HG03439 (cell line): ENCODE measurements around the gene MRPL48.
"Not testable (repeated sequence)": the region's sequence is repeated elsewhere in the genome, so short reads cannot be mapped to it uniquely, and the experiment has no call there.

Experiments
- ATAC-seq: cut with Tn5 transposase; IDR thresholded peaks from one replicate; pipeline ENCODE4 v1.9.1; 2021; ENCODE audit warnings: mild to moderate bottlenecking, moderate library complexity; ENCODE audit not compliant: unreplicated experiment

Gene MRPL48

GRCh38 chr11:73787643-73788558 is at the start of gene MRPL48:
TSS of gene MRPL48 (plus strand) at chr11:73787874. CDS start at chr11:73787972, 98 bp downstream.
- peak; percentile 89 for ATAC-seq

GRCh38 chr11:73743045-73743444 is 44.6 kb upstream of the MRPL48 start:
- ATAC-seq, result no peak

- no peak for ATAC-seq
Measured at GRCh38 chr11:73746701-73747100, 41.0 kb upstream of the MRPL48 start.

GRCh38 chr11:73747762-73748161 is 39.9 kb upstream of the MRPL48 start:
- no peak for ATAC-seq

- no peak for ATAC-seq
Measured at GRCh38 chr11:73748300-73748699, 39.4 kb upstream of the MRPL48 start.

GRCh38 chr11:73749118-73749517 is 38.6 kb upstream of the MRPL48 start:
- ATAC-seq, result no peak

- no peak for ATAC-seq
Measured at GRCh38 chr11:73750228-73750627, 37.4 kb upstream of the MRPL48 start.

GRCh38 chr11:73750862-73751261 is 36.8 kb upstream of the MRPL48 start:
- not testable (repeated sequence) for ATAC-seq

GRCh38 chr11:73752216-73752867 is 35.3 kb upstream of the MRPL48 start:
- no peak for ATAC-seq

GRCh38 chr11:73752903-73753302 is 34.8 kb upstream of the MRPL48 start:
- ATAC-seq, result no peak

GRCh38 chr11:73753938-73754337 is 33.7 kb upstream of the MRPL48 start:
- no peak for ATAC-seq

GRCh38 chr11:73755670-73756069 is 32.0 kb upstream of the MRPL48 start:
- ATAC-seq, result no peak

GRCh38 chr11:73757598-73757997 is 30.1 kb upstream of the MRPL48 start:
- no peak for ATAC-seq

GRCh38 chr11:73758451-73758850 is 29.2 kb upstream of the MRPL48 start:
- ATAC-seq, result no peak

GRCh38 chr11:73759610-73760134 is 28.0 kb upstream of the MRPL48 start:
- no peak for ATAC-seq

- peak; percentile 14 for ATAC-seq
Measured at GRCh38 chr11:73760135-73760678, 27.5 kb upstream of the MRPL48 start.

GRCh38 chr11:73760679-73761402 is 26.8 kb upstream of the MRPL48 start, which contains the start of gene RAB6A:
TSS of gene RAB6A (minus strand) at chr11:73761074. CDS start at chr11:73760635, 439 bp downstream.
- peak; percentile 96 for ATAC-seq

GRCh38 chr11:73761403-73761945 is 26.2 kb upstream of the MRPL48 start:
- ATAC-seq, result peak; percentile 7

- ATAC-seq, result no peak
Measured at GRCh38 chr11:73762732-73763131, 24.9 kb upstream of the MRPL48 start.

- no peak for ATAC-seq
Measured at GRCh38 chr11:73766763-73767162, 20.9 kb upstream of the MRPL48 start.
